Activated CD4-positive, alpha-beta T cell treated with anti-CD3 and anti-CD28 coated beads for 24 hours (primary cell): ENCODE data around the gene FAM186B.

Source experiments
- DNase-seq, 2 donors: peaks; one replicate each; pipeline ENCODE4 v3.0.0-alpha.2; 2020; ENCODE audit warnings: low read depth in 2 of 2

Gene FAM186B

DNA sequence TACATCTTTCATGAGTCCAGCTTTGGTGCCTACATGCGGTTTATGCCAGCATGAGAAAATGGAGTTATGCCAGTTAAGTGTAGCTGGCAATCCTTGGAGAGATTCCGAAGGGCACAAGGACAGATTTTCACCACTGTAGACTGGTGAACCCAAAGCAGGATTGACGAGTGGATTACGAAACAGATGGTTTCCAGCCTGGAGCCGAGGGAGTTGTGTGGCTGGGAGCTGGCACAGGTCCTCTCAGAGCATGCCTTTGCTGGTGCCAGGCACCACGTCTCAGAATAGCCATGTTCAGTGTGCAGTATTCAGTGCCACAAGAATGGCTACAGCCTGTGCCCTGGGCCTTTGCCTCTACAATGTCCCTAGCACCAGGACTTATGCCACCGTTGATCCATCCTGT, 53.4 kb downstream of the FAM186B start:
- DNase-seq = no peak

DNA sequence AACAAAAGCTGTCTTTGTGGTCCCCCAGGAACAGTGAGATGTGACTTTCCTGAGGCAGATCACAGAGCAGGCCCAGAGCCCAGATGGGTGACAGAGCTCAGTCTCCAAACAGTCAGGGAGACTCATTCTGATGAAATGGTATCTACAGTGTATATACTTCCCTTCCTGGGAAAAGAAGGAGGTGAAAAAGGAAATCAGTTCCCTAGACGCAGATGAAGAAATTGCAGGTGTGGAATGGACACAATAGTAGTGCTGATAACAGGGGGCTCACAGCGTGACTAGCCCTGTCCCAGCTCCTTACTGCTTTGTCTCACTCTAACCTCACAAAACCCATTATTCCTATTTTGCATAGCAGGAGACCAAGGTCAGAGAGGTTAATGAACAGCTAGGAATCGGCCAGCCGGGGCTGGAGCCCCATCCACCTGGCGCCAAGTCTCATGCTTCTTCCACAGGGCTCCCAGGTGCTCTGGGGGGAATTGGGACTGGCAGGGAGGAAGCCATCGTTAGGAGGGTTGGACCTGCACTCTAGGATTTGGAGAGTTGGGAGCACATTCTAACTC, 54.7 kb downstream of the FAM186B start:
- no peak for DNase-seq

GRCh38 chr12:49549735-49550692, 55.4 kb downstream of the FAM186B start:
- DNase-seq = no peak

GRCh38 chr12:49548822-49549648, 56.4 kb downstream of the FAM186B start:
- no peak for DNase-seq

- DNase-seq = no peak
Observed at GRCh38 chr12:49548481-49548821, 57.0 kb downstream of the FAM186B start.

DNA sequence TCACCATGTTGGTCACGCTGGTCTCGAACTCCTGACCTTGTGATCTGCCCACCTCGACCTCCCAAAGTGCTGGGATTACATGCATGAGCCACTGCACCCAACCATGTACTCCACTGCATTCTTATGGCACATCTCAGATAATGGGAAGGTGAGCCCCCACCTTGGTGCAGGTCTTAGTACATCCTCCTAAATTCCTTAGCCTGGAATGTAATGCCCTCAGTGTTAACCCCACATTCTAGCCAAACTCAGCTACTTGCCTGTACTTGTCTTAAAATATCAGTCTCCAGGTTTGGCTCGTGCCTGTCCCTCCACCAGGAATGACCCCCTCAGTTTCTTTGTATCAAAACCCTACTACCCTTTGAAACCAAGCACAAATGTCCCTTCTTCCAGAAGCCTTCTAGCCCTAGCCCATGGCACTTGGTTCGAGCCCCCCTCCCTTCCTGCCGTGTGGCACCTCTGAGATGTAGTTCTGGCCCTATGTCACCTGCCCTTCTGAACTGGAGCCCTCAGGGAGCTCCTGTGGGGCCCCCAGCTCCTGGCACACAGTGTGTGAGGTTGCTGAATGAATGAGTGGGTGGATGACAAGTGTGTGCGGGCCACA, 58.2 kb downstream of the FAM186B start:
- DNase-seq = no peak

GRCh38 chr12:49546481-49546880, 59.0 kb downstream of the FAM186B start:
- DNase-seq = no peak

DNA sequence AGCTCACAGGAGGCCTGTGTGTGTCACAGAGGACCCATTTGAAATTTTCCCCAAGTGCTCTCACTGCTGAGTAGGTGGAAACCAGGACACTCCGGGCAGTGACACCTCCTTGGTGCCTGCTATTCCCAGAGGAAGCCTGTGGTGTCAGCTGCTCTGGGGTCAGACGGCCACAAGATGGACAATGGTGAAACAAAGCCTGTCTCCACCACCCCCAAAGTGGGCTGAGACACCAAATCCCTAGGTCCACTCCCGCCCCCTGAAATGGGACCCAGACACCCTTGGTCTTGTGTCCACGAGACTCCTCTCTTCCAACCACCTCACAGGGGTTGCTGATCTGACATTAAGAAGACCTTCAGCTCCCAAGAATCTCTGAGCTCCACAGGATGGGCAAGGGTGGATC, 59.6 kb downstream of the FAM186B start:
- no peak for DNase-seq

GRCh38 chr12:49543914-49544815, 61.3 kb downstream of the FAM186B start:
- DNase-seq = no peak

GRCh38 chr12:49543221-49543913, 62.1 kb downstream of the FAM186B start:
- DNase-seq = no peak

DNA sequence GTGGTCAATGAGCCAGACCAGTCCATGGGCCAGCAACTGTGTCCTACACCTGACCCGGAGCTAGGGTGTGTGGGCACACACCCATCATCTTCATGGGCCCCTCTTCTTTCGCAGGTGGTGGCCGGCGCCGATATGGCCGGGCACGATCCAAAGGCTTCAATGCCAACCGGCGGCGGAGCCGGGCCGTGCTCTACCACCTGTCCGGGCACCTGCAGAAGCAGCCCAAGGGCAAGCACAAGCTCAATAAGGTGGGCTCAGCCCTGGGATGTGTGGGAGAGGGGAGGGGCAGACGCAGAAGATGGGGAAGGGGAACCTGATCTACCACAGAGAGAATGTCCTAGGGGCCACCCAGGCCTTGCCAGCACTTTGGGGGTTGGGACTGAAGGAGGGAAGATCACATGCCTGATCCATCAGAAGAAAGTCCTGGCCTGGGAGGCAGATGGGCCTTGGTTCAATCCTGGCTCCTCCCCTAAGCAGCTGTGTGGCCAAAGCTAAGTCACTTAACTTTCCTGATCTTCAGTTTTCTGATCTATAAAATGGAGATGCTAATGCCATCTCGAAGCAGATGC, 62.8 kb downstream of the FAM186B start:
- no peak for DNase-seq

DNA sequence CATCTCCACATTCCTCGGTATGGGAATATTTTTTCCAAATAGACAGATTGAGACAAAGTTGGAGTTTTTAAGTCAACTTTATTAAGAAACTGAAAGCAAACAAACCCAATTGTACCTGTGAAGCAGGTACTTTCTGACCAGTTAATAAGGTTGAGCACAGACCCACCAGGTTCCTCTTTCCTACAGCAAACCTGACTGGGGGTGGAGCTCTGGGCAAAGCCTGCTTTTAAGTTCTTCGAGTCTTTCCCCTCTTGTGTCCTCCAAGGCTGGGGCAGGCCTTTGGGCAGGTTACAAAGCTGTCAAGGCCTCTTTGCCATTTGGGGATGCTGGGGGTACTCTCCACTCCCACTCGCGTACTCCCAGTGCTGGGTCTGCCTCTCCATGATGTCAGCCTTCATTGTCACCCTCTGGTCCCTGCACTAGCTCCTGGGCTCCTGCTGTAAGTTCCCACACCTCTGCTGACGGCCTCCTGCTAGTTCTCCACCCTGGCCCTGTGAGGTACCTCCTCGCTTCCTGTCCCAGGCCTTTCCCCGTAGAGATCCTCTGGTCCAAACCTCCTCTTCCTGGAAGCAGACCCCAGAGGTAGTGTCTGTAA, 63.4 kb downstream of the FAM186B start:
- no peak for DNase-seq

GRCh38 chr12:49541140-49541861, 64.1 kb downstream of the FAM186B start:
- no peak for DNase-seq

DNA sequence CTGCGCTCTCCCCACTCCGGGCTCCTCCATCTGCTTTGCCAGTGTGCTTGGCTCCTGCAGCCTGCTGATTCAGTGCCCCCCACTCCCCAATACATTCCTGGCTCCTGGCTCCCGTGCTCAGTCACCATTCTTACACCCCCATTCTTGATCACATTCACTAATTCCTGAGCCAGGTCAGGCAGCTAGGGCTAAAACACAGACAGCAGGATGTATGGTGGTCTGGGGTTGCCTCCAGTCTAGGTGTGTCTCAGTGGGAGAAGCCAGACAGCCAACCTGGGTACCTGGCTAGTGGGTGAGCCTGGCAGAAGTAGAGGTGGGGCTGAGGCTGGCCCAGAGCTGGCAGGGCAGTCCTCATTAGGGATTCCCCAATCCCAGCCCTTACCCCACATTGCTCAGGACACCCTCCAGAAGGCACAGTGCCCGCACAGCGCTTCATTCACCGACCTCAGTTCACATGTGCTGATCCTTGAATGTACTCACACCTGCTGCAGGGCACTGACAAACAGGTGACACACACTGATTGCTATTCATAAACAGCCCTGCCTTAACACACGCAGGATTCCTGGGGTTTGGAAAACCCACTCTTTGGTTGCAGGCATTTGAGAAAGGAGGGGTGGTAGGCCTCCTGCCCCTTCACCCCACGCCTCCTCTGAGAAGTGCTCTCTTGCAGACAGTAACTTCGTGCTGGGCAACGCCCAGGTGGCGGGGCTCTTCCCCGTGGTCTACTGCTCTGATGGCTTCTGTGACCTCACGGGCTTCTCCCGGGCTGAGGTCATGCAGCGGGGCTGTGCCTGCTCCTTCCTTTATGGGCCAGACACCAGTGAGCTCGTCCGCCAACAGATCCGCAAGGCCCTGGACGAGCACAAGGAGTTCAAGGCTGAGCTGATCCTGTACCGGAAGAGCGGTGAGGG, 65.0 kb downstream of the FAM186B start:
- DNase-seq = no peak

GRCh38 chr12:49539406-49540228, 65.8 kb downstream of the FAM186B start:
- no peak for DNase-seq

DNA sequence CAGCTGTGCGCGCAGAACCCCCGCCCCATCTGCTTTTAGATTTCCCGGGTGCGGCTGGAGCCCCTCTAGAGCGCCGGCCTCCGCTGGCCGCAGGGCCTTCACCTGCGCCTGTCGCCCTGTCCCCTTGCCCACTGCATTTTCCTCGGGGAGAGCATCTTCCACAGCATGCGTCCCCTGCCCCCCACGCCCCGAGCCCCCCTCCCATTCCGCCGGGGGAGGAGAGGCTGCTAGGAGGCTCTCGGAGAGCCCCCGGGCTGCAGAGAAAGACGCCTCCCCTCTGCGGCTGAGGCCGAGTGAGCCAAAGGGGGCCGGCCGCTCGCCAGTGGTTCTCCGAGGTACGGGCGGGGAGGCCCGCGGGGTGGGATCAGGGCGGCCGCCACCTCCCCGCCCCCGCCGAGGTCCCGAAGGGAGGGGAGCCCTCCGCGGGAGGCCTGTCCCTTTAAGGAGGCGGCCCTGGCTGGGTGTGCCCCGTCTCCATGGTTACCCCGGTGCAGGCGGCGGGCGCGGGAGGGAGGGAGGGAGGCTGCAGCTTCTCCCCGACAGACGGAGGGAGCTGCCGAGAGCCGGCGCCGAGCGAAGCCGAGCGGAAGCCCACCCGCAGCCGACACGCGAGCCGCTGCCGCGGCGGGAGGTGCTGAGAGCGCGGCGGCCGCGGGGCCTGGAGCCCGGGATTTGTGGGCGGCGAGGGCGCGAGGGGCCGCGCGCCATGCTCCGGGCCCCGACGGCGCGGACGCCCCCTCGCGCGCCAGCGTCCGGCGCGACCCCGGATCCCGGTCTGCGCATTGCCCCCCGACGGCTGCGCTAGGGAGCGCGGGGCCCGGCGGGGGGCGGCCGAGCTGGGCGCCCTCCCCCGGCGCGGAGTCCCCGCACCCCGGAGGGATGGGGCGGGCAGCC, 66.7 kb downstream of the FAM186B start, which contains the start of gene KCNH3:
Gene KCNH3, plus strand, starts transcription at position 521 of the 894 bp plus-strand sequence. CDS start 387 bp downstream, outside the sequence.
- peak; percentile 61 to 70 for DNase-seq
